HG02642 (cell line): ENCODE data around the gene NPNT.

Source experiments
- ATAC-seq: cut with Tn5 transposase; IDR thresholded peaks from one replicate; pipeline ENCODE4 v1.9.1; 2021; ENCODE audit warnings: mild to moderate bottlenecking; ENCODE audit not compliant: unreplicated experiment, poor library complexity

NPNT gene

GRCh38 chr4:106011387-106011786 is 116.1 kb downstream of the NPNT start:
- no peak for ATAC-seq

GRCh38 chr4:106017975-106018374 is 122.7 kb downstream of the NPNT start:
- no peak for ATAC-seq

GRCh38 chr4:106019771-106020170 is 124.5 kb downstream of the NPNT start:
- no peak for ATAC-seq
